Measurements from ENCODE around the gene LYPD6. TPM values are rescaled to one million over a fixed set of nuclear protein-coding genes. Genes with fewer than 3 reads are reported as not detected.
A peak's percentile ranks its signal among the peaks of the same experiment; 100 is the strongest.

LYPD6 gene
- total RNA-seq, 1 donor from 2014 or later: 1.8 TPM

DNA sequence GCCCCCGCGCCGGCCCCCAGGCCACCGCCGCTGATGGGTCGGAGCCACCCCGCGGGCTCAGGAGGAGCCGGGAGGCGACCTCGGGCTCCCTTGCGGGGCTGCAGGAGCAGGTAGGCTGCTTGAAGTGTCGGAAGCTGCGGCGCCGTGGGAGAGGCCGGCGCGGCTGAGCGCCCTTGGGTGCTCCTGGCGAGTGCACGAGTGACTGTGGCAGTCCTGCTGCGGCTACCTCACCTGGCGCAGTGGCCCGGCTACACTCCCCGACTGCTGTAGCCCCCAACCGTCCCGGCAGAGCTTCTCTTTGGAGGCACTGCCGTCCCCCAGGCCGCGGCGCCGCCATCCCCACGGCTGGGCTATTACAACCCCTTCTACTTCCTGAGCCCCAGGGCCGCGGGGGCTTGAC is 10.0 kb upstream of the LYPD6 start:
- no peaks in the 10 kb centered on the region for H3K36me3 ChIP-seq
- H3K27ac ChIP-seq: no peak overlapping the region
- TF ChIP-seq CTCF (IDR thresholded peaks at IDR 0.05): no peak
- H3K27me3 ChIP-seq: no peaks in the 10 kb centered on the region
- H3K9me3 ChIP-seq: no peaks in the 10 kb centered on the region
- intact Hi-C loops (cut with DNase I): no loop called here
- no peaks in the 10 kb centered on the region for H3K4me1 ChIP-seq
- DNase-seq (ENCODE audit: low spot score in 2 of 2): no peak
- H3K4me3 ChIP-seq: no peak overlapping the region

- Histone ChIP-seq H3K4me1 (peaks cover 0 to 12% of the 10 kb centered on the region in 2 donors), H3K27ac (no peak overlapping the region), H3K36me3 (no peaks in the 10 kb centered on the region), H3K4me3 (peak overlapping the region; percentile 68 to 82), H3K27me3 (no peaks in the 10 kb centered on the region), H3K9me3 (no peaks in the 10 kb centered on the region)
- TF ChIP-seq CTCF (IDR thresholded peaks at IDR 0.05): peak in 1 of 3 experiments; percentile 7
- DNase-seq (ENCODE audit: low spot score in 2 of 2): no peak
- intact Hi-C loops (cut with DNase I): no loop called here
These were observed 1.3 kb upstream of the LYPD6 start for GRCh38 chr2:149329068-149329467.

- Histone ChIP-seq H3K27ac (peak overlapping the region in 1 of 2 donors; percentile 13), H3K27me3 (no peaks in the 10 kb centered on the region), H3K9me3 (no peaks in the 10 kb centered on the region), H3K36me3 (no peaks in the 10 kb centered on the region), H3K4me1 (peaks cover 0 to 12% of the 10 kb centered on the region in 2 donors), H3K4me3 (peak overlapping the region; percentile 68 to 82)
- no peak for TF ChIP-seq CTCF (IDR thresholded peaks at IDR 0.05)
- intact Hi-C loops (cut with DNase I): loop anchor here (10.0 kb wide), 2 partner anchors 255 to 1935 kb away; partner anchors contain the start of genes MMADHC and RBM43
- peak in 1 of 2 donors; percentile 68 for DNase-seq (ENCODE audit: low spot score in 2 of 2)
These were observed 779 bp upstream of the LYPD6 start for GRCh38 chr2:149329489-149330126.

- no peak for DNase-seq (ENCODE audit: low spot score in 2 of 2)
- Histone ChIP-seq H3K27ac (no peak overlapping the region), H3K4me1 (peaks cover 0 to 12% of the 10 kb centered on the region in 2 donors), H3K4me3 (peak overlapping the region; percentile 68 to 82), H3K9me3 (no peaks in the 10 kb centered on the region), H3K36me3 (no peaks in the 10 kb centered on the region), H3K27me3 (no peaks in the 10 kb centered on the region)
- no peak for TF ChIP-seq CTCF (IDR thresholded peaks at IDR 0.05)
- intact Hi-C loops (cut with DNase I): loop anchor here (10.0 kb wide), 2 partner anchors 254 to 1934 kb away; partner anchors contain the start of genes MMADHC and RBM43
These were observed 625 bp downstream of the LYPD6 start for GRCh38 chr2:149331023-149331400.

GRCh38 chr2:149332364-149332763 is 2.0 kb downstream of the LYPD6 start:
- Histone ChIP-seq H3K4me3 (no peak overlapping the region), H3K36me3 (no peaks in the 10 kb centered on the region), H3K27ac (no peak overlapping the region), H3K9me3 (no peaks in the 10 kb centered on the region), H3K4me1 (peaks cover 0 to 12% of the 10 kb centered on the region in 2 donors), H3K27me3 (no peaks in the 10 kb centered on the region)
- TF ChIP-seq CTCF (IDR thresholded peaks at IDR 0.05): no peak
- DNase-seq (ENCODE audit: low spot score in 2 of 2): no peak
- intact Hi-C loops (cut with DNase I): loop anchor here (10.0 kb wide), 2 partner anchors 252 to 1932 kb away; partner anchors contain the start of genes MMADHC and RBM43
